GM19468 (cell line): ENCODE measurements around the gene CIAO2B.
"Not testable (repeated sequence)": the region's sequence is repeated elsewhere in the genome, so short reads cannot be mapped to it uniquely, and the experiment has no call there.

Source experiments
- ATAC-seq: cut with Tn5 transposase; IDR thresholded peaks from one replicate; pipeline ENCODE4 v1.9.1; 2021; ENCODE audit warnings: mild to moderate bottlenecking, moderate library complexity, moderate number of reproducible peaks; ENCODE audit not compliant: unreplicated experiment; ENCODE audit errors: extremely low read depth

The CIAO2B gene

DNA sequence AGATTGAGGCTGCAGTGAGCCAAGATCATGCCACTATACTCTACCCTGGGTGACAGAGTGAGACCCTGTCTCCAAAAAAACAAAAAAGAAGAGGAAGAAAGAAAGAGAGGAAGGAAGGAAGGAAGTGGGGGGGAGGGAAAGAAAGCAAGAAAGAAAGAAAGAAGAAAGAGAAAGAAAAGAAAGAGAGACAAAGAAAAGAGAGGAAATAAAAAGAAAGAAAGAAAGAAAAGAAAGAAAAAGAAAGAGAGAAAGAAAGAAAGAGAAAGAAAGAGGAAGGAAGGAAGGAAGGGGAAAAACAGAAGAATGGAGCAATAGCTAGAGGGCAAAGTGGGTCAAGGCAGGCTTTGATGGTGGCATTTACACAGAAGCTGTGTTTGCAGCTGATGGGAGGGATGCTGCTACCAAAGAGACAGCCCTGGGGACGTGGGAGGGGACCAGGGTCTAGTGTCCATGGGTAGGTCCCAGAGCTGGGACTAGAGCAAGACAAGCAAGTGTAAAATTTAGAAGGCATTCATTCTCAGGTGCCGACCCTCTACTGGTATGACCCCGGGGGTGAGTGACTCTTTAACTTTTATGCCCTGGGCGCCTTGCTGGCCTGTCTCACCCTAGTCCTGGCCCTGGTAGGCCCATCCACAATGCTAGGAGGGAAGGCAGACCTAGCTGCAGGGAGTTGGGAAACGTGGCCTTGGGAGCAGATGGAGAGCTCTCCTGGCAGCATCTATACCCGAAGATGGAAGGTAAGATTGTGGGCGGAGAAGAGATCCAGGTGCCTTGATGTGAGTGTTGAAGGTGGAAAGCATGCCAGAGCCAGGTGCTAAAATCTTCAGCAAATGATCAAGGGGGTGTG, 24.9 kb upstream of the CIAO2B start:
- no peak for ATAC-seq

DNA sequence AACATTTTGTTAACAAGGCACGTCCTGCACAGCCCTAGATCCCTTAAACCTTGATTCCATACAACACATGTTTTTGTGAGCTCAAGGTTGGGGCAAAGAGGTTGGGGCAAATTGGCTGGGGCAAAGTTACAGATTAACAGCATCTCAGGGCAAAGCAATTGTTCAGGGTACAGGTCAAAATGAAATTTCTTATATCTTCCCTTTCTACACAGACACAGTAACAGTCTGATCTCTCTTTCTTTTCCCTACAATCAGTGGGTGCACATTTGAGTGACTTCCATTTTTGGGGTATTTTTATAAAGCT, 21.9 kb upstream of the CIAO2B start:
- ATAC-seq, result not testable (repeated sequence)

DNA sequence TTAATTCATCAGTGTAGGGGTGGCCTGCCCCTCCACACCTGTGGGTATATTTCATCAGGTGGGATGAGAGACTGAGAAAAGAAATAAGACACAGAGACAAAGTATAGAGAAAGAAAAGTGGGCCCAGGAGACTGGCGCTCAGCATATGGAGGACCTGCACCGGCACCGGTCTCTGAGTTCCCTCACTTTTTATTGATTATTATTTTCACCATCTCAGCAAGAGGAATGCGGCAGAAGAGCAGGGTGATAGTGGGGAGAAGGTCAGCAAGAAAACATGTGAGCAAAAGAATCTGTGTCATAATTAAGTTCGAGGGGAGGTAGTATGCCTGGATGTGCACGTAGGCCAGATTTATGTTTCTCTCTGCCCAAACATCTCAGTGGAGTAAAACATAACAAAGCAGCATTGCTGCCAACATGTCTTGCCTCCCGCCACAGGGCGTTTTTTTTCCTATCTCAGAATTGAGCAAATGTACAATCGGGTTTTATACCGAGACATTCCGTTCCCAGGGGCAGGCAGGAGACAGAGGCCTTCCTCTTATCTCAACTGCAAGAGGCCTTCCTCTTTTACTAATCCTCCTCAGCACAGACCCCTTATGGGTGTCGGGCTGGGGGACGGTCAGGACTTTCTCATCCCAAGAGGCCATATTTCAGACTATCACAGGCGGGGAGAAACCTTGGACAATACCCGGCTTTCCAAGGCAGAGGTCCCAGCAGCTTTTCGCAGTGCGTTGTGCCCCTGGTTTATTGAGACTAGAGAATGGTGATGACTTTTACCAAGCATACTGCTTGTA, 21.4 kb upstream of the CIAO2B start:
- ATAC-seq, result not testable (repeated sequence)

DNA sequence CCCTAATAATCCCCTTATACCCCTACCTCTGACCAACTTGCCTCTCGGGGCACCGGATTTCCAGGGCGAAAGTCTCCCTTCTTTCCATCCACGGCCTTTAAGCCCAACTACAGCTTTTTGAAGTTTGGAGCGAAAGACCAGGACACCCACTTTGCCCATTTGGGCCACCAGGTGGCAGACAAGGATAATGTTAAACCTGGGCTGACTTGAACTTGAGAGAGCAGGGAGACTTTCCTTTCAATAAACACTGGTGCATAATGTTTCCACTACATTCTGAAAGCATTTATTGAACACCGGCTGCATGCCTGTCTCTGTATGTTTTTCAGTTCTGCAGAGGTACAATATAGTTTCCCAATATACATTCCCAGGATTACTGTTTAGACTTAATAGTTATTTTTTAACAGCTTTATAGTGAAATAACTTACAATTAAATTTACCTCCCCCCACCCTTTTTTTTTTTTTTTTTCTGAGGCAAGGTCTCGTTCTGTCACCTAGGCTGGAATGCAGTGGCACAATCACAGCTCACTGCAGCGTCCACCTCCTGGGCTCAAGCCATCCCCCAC, 20.0 kb upstream of the CIAO2B start:
- peak; percentile 48 for ATAC-seq

DNA sequence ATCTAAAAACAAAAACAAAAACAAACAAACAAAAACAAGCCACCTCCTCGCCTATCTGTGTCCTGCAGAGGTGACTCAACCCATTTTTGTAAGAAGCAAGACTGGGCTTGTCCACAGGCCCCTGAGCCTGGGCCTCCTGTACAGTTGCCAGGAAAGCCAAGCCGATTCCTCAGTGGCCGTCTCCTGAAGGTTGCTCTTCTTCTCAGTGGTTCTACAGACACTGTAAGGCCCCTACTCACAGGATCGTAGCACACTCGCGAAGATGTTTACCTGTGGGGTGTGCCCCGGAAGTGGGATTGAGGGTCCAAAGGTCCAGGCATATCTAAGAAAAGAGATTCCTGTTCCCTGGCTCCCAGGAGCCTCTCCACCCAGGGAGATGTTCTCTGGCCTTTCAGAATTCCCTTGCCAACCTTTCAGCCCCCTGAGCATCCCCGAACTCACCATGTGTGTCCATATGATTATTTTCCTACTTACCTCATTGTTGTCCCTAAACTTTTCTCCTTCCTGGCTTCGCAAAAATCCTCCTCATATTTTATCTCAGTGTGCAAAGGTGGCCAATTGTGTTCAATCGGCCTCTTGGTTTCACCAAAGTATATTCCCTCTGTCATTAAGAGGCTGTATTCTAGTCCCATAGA, 19.4 kb upstream of the CIAO2B start:
- ATAC-seq, result no peak

DNA sequence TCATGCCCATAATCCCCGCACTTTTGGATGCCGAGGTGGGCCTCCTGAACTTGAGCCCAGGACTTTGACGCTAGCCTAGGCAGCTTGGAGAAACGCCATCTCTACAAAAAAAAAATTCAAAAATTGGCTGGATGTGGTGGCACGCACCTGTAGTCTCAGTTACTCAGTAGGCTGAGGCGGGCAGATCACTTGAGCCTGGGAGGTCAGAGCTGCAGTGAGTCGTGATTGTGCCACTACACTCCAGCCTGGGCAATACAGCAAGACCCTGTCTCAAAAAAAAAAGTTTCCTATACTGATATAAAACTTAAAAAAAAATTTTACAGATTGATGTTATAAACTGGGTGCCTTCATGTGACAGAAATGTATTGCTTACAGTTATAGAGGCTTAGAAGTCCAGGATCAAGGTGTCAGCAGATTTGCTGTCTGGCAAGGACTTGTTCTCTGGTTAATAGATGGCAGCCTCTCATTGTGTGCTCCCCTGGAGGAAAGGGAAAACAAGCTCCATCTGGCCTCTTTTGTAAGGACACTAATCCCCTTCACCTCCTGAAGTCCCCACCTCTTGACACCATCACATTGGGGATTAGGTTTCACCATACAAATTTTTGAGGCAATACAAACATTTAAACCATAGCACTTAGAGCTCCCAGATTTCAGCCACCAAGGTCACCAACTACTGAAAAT, 18.4 kb upstream of the CIAO2B start:
- ATAC-seq, result no peak

DNA sequence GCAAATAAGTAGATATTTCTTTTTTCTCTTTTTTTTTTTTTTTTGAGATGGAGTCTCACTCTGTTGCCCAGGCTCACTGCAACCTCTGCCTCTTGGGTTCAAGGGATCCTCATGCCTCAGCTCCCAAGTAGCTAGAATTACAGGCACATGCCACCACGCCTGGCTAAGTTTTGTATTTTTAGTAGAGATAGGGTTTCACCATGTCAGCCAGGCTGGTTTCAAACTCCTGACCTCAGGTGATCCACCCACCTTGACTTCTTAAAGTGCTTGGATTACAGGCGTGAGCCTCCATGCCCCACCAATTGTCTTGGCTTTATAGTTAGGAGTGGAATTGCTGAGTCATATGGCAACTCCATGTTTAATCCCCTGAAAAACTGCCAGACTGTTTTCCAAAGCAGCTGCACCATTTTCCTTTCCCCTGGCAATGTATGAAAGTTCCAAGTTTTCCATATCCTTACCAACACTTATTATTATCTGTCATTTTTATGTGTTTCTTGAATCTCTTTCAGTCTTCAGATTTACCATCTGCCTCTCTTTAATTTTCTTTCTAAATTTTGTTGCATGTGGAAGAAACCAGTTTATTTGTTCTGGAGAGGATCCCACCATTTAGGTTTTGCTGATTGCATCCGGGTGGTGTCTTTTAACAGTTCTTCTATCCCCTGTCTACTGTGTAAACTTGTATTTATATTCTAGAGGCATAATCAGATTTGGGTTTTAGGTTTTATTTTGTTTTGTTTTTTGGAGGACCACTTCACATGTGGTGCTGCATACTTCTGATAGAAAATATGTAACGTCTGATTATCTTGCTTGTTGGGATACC, 17.0 kb upstream of the CIAO2B start:
- no peak for ATAC-seq

DNA sequence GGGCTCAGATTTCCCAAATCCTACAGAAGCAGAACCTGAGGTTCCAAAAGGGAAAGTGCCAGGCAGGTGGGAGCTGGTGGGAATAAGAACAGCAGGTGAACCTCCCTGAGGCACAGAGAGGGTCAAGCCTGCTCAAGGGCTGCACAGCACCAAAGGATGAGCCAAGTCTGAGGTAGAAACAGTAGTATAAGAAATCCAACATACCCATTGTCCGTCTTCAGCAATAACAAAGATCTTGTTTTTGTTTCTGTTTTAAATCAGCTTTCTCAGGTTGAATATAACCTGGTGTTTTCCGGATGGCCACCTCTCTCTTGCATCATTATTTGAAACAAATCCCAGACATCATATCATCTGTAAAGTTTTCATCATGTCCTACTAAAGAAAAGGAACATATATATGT, 16.2 kb upstream of the CIAO2B start:
- no peak for ATAC-seq

DNA sequence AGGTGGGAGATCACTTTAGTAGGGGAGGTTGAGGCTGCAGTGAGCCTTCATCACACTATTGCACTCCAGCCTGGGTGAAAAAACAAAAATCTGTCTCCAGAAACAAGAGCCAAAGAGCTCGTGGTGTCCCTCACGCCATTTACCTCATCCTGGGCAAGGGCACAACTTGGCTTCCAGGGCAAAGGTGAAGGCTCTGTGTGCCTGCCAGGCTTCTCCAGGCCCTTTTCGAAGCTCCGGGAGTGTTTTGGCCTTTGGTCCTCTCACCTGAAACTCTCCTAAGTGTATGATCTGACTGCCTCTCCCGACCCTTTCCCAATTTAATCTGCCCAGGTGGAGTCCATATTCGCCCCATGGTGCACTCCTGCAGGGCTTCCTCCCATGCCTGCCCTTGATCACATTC, 15.3 kb upstream of the CIAO2B start:
- ATAC-seq, result no peak

DNA sequence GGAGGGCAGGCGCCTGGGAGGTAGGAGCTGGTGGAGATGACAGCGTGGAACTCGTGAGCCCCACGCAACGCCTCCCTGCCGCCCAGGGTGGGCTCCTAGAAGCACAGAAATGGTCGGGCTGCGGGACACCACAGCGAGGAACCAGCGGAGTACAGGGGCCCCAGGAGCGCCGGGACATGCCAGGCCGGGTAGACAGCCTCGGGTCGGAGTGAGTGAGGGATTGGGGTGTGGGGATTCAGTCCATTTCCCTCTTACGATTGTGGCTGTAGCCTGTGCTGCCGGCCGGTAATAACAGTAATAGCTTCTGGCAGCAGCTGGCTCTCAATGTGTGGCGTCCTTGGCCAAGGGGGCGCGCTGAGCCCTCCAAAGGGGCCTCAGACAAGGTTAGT, 14.6 kb upstream of the CIAO2B start:
- ATAC-seq, result no peak

DNA sequence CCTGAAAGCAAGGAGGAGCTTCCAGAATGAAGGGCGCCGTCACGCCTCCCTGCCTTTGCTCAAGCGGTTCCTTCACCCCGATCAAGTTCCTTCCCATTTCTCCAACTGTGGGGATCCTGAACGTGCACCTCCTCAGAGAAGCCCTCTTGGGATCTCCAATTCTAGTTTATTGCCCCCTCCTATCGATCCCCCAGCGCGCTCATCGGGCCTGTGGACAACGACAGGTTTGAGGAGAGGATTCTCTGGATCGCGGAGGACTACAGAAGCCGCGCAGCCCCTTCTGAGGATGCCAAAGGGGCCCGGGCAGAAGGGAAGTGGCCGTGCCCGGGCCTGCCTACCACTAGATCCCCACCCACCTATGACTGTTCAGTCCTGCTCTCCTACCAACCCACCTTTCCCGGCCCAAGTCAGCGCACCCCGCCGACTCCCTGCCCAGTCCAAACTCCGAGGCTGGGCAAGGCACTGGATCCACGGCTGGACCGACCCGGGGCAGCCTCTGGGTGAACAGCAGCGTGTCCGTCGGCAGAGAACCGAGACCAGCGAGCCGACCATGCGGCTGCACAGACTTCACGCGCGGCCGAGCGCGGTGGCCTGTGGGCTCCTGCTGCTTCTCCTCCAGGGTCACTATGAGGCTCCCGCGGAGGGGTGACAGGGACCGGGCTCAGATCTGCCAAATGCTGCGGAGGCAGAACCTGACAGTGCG, 14.1 kb upstream of the CIAO2B start:
- no peak for ATAC-seq

DNA sequence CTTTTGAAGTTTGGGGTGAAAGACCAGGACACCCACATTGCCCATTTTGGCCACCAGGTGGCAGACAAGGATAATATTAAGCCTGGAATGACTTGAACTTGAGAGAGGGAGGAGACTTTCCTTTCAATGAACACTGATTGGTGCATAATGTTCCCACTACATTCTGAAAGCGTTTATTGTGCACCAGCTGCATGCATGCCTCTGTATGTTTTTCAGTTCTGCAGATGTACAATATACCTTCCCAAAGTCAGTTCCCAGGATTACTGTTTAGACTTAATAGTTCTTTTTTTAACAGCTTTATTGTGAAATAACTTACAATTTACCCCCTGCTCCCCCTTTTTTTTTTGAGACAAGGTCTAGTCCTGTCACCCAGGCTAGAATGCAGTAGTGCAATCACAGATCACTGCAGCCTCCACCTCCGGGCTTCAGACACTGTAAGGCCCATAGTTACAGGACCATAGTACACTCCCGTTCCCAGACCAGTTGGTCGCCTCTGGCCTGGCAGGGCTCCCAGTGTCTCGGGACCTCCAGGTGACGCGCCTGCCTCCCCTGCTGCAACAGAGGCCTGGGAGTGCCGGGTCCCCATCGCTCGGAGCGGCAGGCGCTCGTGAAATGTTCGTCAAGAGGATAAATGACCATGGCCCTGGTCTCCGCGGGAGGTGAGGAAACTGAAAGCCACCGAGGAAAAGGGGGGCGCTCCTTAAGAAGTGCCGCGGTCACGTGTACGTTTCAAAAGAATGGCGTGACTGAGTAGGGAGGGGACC, 13.3 kb upstream of the CIAO2B start:
- ATAC-seq, result peak; percentile 37

DNA sequence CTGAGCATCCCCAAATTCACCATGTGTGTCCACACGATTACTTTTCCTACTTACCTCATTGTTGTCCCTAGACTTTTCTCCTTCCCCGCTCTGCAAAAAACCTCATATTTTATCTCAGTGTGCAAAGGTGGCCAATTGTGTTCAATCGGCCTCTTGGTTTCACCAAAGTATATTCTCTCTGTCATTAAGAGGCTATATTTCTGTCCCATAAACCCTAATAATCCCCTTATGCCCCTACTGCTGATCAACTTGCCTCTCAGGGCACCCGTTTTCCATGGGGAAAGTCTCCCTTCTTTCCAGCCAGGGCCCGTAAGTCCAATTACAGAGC, 12.7 kb upstream of the CIAO2B start:
- ATAC-seq, result no peak

DNA sequence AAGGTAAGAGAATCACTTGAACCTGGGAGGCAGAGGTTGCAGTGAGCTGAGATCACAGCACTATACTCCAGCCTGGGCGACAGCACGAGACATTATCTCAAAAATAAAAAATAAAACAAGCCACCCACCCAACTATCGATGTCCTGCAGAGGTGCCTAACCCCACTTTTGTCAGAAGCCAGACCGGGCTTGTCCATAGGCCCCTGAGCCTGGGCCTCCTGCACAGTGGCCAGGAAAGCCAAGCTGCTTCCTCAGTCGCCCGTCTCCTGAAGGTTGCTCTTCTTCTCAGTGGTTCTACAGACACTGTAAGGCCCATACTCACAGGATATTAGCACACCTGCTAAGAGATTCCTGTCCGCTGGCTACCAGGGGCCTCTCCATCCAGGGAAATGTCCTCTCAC, 12.3 kb upstream of the CIAO2B start:
- ATAC-seq, result no peak

DNA sequence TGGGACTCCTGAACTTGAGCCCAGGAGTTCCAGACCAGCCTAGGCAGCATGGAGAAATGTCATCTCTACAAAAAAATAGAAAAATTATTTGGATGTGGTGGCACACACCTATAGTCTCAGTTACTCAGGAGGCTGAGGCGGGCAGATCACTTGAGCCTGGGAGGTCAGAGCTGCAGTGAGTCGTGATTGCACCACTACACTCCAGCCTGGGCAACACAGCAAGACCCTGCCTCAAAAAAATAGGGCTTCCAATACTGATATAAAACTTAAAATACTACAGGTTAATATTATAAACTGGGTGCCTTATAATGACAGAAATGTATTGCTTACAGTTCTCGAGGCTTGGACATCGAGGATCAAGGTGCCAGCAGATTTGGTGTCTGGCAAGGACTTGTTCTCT, 11.7 kb upstream of the CIAO2B start:
- no peak for ATAC-seq

DNA sequence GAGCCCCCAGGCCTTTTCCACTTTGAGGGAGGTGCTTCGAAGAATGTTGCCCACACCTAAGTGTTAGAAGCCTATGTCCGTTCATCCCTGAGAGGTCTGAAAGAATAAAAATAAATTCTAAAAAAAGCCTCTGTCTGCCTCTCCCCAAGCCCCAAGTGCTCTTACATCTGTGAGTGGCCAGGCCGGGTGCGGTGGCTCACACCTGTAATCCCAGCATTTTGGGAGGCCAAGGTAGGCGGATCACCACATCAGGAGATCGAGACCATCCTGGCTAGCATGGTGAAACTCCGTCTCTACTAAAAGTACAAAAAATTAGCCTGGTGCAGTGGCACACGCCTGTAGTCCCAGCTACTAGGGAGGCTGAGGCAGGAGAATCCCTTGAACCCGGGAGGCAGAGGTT, 10.8 kb upstream of the CIAO2B start:
- not testable (repeated sequence) for ATAC-seq

DNA sequence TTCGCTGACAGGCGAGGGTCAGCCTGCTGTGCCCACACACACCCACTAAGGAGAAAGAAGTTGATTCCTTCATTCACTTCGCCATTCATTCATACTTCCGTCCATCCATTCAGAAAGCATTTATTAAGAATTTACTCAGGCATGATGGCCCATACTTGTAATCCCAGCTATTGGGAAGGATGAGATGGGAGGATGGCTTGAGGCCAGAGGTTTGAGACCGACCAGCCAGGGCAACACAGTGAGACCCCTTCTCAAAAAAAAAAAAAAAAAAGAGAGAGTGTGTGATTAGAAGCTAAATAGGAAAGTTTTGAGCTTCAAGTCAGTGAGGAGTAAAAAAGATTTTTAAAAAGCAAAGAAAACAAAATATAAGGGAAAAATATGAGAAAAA, 9.8 kb upstream of the CIAO2B start:
- no peak for ATAC-seq

DNA sequence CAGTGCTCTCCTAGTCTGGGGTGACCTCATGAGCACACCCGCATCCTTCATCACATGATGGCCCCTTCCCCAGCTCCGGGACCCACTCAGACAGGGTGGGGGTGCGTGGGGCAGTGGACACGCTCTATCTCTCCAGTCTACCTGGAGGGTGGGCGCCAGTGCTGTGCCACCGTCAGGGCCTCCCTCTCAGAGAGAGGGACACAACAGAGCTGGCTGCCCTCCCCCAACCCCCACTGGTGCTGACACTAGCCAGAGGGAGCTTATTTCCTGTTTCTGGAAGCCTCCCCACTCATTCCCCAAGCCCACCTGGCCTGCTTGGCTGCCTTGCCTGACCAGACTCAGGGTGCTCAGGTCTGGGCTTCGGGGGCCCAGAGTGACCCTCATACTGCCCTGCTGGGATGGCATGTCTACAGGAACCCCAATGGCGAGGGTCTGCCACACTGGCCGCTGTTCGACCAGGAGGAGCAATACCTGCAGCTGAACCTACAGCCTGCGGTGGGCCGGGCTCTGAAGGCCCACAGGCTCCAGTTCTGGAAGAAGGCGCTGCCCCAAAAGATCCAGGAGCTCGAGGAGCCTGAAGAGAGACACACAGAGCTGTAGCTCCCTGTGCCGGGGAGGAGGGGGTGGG, 9.3 kb upstream of the CIAO2B start:
- ATAC-seq, result no peak
